GM18907 (cell line): ENCODE measurements around the gene SLC39A13.

ENCODE experiments used
- ATAC-seq: cut with Tn5 transposase; IDR thresholded peaks from one replicate; pipeline ENCODE4 v1.9.1; 2021; ENCODE audit warnings: mild to moderate bottlenecking, moderate library complexity; ENCODE audit not compliant: unreplicated experiment

The SLC39A13 gene

DNA sequence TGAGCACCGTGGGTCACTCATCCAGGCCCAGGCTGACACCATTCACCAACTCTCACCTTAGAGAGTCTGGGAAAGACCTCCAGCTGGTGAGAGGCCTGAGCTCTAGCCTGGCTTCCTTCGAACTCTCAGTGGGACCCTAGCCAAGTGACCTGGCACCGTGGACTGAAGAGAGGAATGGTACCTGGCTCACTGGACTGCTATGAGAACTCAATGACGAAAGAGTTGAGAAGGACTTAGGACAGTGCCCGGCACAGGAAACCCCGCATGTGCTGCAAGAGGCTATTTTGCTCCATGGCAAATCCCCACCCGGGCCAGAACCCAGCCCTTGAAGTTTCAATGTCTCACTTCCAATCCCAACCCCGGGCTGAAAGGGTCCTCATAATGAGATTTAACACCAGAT is 41.2 kb downstream of the SLC39A13 start:
- no peak for ATAC-seq

DNA sequence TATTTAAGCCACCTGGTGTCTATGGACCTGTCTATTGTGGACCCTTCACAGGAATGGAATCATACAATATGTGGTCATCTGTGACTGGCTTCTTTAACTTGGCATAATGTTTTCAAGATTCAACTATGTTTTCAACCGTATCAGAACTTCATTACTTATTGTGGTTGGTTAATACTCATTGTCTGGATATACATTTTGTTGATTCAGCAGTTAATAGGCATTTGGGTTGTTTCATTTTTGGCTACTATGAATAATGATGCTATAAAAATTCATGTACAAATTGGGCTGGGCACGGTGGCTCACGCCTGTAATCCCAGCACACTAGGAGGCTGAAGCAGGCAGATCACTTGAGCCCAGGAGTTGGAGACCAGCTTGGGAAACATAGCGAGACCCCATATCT is 43.0 kb downstream of the SLC39A13 start:
- no peak for ATAC-seq

DNA sequence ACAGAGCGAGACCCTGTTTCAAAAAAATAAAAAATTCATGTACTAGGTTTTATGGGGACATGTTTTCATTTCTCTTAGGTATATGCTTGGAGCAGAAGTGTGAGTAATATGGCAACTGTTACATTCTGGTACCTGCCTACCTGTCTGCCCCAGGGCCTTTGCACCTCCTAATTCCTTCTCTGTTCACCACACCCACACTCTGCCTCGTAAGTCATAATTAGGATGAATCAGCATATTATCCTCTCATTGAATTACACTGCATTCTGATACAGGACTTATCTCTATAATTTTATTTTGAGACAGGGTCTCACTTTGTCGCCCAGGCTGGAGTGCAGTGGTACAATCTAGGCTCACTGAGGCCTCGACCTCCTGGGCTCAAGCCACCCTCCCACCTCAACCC is 43.6 kb downstream of the SLC39A13 start:
- ATAC-seq: no peak

DNA sequence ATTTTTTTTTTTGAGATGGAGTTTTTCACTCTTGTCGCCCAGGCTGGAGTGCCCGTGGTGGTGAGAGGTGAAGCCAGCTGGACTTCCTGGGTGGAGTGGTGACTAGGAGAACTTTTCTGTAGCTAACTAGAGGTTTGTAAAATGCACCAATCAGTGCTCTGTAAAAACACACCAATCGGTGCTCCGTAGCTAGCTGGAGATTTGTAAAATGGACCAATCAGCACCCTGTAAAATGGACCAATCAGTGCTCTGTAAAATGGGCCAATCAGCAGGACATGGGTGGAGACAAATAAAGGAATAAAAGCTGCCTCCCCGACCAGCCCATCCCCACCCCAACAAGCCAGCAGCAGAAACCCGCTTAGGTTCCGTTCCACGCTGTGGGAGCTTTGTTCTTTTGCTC is 45.0 kb downstream of the SLC39A13 start:
- ATAC-seq: no peak

DNA sequence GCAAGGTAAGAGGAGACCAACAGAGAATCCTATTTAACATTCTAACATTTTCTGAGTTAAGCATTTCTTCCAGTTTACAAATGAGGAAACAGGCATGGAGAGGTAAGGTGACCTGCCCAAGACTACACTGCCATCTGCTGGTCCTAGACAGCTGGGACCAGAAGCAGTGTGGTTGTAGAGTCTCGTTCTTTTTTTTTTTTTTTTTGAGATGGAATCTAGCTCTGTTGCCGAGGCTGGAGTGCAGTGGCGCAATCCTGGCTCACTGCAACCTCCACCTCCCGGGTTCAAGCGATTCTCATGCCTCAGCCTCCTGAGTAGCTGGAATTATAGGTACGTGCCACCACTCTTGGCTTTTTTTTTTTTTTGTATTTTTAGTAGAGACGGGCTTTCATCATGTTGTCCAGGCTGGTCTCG is 45.9 kb downstream of the SLC39A13 start:
- ATAC-seq: peak; percentile 60

DNA sequence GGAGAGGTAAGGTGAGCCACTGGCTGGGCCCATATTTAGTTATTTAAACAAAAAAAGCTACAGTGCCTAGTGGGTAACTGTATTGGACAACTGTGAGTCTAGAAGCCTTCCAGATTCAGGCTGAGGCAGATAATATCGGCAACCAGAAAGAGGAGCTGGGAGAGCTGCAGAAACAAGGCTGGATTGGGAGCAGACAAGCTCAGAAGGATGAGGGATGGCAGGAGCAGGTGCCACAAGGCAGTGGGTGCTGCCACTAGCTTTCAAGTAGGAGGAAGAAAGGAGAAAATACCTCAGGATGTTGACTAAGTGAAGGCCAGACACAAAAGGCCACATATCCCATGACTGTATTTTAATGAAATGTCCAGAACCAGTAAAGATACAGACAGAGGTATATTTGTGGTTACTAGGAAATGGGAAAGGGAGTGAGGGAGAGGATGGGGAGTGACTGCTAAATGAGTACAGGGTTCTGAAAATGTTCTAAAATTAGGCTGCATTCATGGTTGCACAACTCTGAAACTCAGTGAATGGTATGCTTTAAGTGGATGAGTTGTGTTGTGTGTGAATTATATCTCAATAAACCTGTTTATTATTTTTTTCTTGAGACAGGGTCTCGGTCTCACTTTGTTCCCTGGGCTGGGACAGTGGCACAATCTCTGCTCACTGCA is 52.3 kb downstream of the SLC39A13 start:
- ATAC-seq: no peak

DNA sequence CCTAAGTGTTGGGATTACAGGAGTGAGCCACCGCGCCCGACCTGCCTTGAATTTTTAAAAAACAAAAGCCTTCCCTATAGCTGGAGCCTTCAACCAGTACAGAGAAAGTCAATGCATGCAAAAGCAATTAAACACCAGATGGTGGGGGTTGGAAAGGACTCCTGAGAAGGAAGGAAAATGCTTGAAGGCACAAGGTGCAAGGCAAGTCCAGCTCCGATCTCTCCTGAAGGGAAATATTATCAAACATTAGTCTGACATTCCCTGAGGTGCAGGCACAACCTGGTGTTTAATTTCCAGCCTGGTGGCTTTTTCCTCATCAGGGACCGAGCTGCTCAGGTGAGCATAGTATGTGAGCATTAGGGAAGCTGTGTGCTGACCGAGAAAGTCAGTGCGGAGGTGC is 53.5 kb downstream of the SLC39A13 start:
- no peak for ATAC-seq

DNA sequence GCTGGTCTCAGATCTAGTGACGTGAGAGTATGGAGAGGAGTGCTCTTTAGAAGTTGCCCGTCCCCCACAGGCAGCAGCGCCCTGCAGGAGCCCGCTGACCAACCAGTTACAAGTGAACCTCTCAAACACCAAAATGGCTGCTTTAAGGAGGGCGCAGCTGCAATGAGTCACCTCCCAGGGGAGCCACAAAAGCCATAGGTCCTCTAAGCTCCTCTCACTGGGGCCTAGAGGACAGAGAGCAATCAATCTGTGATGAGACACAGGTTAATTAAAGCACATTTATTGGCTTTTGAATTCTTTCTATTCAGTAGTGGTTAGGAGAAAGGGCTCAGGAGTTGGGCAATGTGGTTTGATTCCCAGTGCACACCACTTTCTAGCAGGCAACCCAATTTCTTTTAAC is 56.1 kb downstream of the SLC39A13 start:
- ATAC-seq: no peak
